ENCODE results near the gene TRAF1. TPM values are rescaled to one million over a fixed set of nuclear protein-coding genes. Genes with fewer than 3 reads are reported as not detected.

Gene TRAF1
- total and polyA plus RNA-seq, 11 donors, result 0.93 to 7.8 (median 1.8) TPM

DNA sequence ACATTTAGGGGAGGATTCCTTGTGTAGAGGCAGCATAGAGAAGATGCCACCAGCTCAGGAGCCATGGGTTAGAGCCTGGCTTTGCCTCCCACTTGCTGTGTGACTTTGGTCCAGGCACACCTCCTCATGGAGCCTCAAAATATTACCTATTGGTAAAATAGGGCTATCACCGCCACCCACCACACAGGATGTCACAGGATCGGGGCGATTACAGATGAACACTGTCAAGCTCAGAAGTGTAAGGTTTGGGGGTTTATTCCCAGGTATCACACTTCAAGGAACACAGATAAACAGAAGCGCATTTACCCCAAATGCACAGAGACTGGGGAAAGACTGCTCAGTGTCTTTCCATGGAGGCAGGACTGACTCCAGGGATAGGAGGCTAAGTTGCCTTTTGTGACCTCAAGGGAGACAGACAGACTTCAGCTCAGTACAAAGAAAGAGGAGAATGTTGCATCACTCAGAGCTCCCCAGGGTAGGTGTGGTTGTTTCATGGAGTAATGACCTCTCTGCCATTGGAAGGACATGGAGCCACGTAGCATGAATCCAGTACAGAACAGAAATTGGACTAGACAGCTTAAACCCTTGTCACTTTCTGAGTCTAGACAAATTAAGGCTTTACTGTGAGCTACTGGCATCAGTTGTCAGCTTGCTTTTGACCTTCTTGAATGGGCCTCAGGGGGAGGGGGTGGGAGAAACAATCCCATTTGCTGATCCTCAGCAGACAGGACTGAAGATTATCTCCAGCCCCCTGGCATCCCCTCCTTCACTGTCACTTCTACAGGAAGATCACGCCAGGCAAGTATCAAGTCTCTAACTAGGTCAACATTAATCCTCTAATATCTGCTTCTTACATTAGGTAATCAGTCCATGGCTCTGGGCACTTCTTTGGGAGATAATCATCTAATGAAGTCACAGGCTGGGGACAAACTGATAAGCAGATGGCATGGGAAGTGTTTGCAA is 6.5 kb downstream of the TRAF1 start:
- TF ChIP-seq, protein P1, sequence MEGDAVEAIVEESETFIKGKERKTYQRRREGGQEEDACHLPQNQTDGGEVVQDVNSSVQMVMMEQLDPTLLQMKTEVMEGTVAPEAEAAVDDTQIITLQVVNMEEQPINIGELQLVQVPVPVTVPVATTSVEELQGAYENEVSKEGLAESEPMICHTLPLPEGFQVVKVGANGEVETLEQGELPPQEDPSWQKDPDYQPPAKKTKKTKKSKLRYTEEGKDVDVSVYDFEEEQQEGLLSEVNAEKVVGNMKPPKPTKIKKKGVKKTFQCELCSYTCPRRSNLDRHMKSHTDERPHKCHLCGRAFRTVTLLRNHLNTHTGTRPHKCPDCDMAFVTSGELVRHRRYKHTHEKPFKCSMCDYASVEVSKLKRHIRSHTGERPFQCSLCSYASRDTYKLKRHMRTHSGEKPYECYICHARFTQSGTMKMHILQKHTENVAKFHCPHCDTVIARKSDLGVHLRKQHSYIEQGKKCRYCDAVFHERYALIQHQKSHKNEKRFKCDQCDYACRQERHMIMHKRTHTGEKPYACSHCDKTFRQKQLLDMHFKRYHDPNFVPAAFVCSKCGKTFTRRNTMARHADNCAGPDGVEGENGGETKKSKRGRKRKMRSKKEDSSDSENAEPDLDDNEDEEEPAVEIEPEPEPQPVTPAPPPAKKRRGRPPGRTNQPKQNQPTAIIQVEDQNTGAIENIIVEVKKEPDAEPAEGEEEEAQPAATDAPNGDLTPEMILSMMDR (IDR thresholded peaks at IDR 0.05), result no peak
- no peak for TF ChIP-seq POLR2A (IDR thresholded peaks at IDR 0.05)
- peak overlapping the region; percentile 41 to 98 (median 76) for H3K27ac ChIP-seq
- H3K9me3 ChIP-seq, result peaks cover 0 to 6% (median 0%) of the 10 kb centered on the region in 12 donors
- peak overlapping the region in 1 of 12 donors; percentile 92 for H3K4me3 ChIP-seq
- ATAC-seq (peak in 3 of 4 donors; percentile 36 to 77 (median 71)), DNase-seq (no peak)
- WGBS, 4 donors, result 84 to 88% (median 87%) methylated on average over 6 of the region's 6 CpGs
- peaks cover 0 to 32% (median 0%) of the 10 kb centered on the region in 9 donors for H3K36me3 ChIP-seq
- intact Hi-C loops (cut with DNase I), result no loop called here
- peaks cover 0 to 79% (median 30%) of the 10 kb centered on the region in 12 donors for H3K4me1 ChIP-seq
- no peaks in the 10 kb centered on the region for H3K27me3 ChIP-seq

DNA sequence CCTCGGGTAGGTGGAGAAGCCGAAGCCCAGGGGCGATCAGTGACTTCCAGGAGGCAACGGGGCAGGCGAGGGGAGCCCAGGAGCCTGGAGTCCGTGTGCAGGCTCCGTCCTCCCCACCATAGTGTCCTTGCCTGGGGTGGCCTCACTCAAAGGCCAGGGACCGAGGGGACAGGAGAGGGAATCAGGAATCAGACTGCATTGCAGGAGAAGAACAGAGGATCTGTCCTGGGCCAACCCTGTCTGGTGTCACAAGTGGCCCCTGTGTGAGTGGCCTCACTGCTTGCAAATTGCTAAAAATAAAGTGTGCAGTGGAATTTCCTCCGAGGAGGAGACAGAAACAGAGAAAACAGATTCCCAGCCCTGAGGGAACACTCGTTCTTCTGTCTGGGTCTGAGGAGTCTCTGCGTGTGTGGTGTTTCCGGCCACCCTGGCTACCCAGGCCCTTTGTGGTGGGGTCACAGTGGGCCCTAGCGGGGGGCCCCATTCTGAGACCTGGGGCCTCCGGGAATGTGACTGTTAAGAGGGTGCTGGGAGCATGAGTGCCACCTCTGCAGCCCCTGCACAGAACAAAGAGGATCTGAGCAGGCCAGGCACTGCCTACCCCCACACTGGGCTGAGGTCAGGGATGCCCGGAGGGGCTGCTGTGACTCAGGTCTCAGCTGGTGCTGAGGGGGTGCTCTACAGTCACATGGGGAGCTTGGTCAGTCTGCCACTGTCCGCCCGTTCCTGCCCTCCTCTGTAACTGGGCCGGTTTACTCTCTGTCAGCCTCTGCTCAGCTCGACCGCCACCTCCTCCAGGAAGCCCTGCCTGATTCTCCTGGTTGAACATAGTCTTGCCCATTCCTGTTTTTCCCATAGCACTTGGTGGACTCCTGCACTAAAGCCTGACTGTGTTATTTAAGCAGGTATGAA is 7.4 kb downstream of the TRAF1 start:
- no peak overlapping the region for H3K4me3 ChIP-seq

DNA sequence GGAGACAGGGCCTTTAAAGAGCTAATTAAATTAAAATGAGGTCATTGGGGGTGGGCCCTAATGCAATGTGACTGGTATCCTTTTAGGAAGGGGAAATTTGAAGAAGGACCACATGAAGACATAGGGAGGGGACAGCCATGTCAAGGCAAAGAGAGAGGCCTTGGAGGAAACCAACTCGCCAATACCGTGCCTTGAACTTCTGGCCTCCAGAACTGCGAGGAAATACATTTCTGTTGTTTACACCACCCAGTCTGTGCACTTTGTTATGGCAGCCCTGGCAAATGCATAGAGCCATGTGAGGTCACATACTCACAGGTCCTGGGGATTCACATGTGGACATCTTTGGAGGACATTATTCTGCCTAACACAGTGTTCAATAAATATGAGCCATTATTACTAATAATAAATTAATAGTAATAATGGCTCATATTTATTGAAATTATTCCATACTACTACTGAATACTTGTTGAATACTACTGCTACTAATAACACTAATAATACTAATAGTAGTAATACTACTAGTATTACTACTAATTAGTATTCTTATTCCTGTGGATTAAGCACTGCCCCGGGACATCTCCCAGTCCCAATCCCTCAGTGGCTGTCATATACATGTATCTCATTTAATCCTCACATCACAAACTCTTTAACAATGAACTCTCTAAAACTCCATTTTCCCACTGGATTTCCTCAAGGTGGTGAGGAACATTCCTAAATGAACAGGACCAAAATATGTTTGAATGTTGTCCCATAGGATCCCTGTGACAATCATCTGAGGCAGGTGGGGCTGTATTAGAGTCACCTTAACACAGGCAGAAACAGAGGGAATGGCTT is 8.4 kb downstream of the TRAF1 start:
- DNase-seq (no peak), ATAC-seq (no peak)
- TF ChIP-seq POLR2A (IDR thresholded peaks at IDR 0.05), result no peak
- TF ChIP-seq, protein P1 (IDR thresholded peaks at IDR 0.05), result no peak
- Histone ChIP-seq H3K27ac (peak overlapping the region in 11 of 12 donors; percentile 13 to 98 (median 76)), H3K9me3 (peaks cover 0 to 6% (median 0%) of the 10 kb centered on the region in 12 donors), H3K36me3 (peaks cover 0 to 47% (median 0%) of the 10 kb centered on the region in 9 donors), H3K4me1 (peaks cover 0 to 63% (median 32%) of the 10 kb centered on the region in 12 donors), H3K27me3 (no peaks in the 10 kb centered on the region), H3K4me3 (no peak overlapping the region)
- intact Hi-C loops (cut with DNase I), result no loop called here
- WGBS, 4 donors, result 94 to 99% (median 98%) methylated on average over 4 of the region's 4 CpGs

More for the DNA sequence above, 7.4 kb downstream of the TRAF1 start:
- intact Hi-C loops (cut with DNase I), result no loop called here
- H3K4me1 ChIP-seq, result peaks cover 0 to 72% (median 31%) of the 10 kb centered on the region in 12 donors
- TF ChIP-seq, protein P1 (IDR thresholded peaks at IDR 0.05), result no peak
- TF ChIP-seq POLR2A (IDR thresholded peaks at IDR 0.05), result no peak
- peaks cover 0 to 6% (median 0%) of the 10 kb centered on the region in 12 donors for H3K9me3 ChIP-seq
- peaks cover 0 to 41% (median 0%) of the 10 kb centered on the region in 9 donors for H3K36me3 ChIP-seq
- ATAC-seq (peak; percentile 27 to 69 (median 50)), DNase-seq (peak in 3 of 5 donors; percentile 41 to 54 (median 52))
- H3K27ac ChIP-seq, result peak overlapping the region; percentile 41 to 98 (median 76)
- H3K27me3 ChIP-seq, result no peaks in the 10 kb centered on the region
- 44 to 51% (median 48%) methylated on average over 15 to 20 of the region's 20 CpGs for WGBS, 4 donors
